HG03571 (cell line): Measurements from ENCODE around the gene CDH23.

Experiments
- ATAC-seq: cut with Tn5 transposase; IDR thresholded peaks from one replicate; pipeline ENCODE4 v1.9.1; 2021; ENCODE audit not compliant: unreplicated experiment

The CDH23 gene

DNA sequence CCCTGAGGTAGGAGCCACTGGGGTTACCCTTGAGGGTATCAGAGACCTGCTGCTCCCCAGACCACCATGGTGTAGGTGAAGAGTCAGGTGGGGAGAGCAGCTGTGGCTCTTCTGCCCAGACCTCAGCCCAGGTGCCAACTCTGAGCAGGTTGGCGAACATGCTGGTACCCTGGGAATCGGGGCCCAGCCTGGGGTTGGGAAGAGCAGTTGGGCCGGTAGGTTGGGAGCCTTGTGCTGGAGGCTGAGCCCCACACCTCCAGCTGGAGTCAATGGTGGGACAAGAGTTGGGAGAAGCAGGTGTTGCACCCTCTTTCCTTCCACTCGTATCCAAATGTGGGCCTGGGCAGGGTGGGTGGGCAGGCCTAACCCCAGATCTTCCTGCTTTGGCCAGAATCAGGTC, 114.5 kb downstream of the CDH23 start:
- ATAC-seq: no peak

DNA sequence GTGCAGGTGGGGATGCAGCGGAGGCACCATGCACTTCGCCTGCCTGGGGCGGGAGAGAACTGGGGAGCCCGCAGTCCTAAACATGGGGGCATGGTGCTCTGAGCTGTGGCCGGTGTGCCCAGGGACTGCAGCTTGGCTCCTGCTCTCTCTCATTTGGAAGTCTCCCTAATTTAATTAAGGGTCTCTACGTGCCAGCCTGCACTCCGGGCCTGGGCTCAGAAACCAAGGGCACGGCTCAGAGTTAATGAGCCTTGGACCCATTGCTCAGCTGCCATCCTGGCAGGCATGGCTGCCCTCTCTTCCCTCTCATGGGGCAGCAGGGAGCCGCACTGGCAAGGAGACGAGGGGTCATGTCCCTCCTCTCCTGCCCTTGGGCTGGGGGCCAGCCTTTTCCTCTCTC, 115.6 kb downstream of the CDH23 start:
- ATAC-seq: no peak

DNA sequence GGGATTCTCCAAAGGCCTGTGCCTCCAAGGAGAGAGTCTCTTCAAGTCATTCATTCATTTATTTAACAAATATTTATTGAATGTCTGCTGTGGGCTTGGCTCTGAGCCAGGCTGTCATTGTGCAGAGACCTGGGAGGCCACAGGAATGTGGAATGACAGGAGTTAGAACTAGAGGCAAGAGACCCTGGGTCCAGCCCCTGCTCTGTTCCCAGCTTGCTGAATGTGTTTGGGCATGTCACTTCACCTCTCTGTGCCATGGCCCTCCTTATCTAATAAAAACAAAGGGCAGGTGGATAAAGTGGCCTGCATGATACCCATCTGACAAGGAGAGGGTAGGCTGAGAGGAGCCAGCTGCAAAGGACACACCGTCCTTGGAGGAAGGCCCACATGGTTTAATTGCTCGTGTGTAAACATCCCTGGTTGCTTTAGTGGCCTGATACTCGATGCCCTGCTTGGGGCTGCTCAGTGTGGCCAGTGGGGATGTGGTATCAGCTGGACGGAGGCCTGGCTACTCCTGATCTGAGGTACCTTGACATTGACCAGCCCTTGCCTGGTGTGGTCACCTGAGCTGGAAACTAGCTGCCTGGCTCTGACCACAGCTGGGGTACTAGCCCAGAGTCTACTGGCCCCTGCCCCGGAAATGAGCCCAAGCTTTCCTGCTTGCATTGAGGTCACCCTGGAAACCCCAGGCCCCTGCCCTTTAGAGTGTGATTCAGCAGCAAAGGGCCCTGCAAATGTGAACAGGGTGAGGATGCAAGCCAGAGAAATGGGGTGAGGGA, 116.2 kb downstream of the CDH23 start:
- ATAC-seq: no peak

DNA sequence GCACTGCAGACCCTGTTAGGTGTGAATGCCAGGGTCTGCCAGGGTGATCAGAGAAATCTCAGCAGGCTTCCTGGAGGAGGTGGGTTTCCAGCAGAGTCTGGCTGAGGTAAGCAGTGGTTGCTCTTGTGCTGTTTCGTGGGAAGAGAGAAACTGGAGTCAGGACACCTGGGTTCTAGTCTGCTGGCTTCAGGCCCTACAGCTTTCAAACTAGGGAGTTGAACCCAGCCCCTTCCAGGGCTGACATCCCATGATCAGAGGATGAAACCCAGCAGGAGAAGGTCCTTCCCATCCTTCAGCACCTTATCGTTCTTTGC, 116.8 kb downstream of the CDH23 start:
- ATAC-seq: no peak

DNA sequence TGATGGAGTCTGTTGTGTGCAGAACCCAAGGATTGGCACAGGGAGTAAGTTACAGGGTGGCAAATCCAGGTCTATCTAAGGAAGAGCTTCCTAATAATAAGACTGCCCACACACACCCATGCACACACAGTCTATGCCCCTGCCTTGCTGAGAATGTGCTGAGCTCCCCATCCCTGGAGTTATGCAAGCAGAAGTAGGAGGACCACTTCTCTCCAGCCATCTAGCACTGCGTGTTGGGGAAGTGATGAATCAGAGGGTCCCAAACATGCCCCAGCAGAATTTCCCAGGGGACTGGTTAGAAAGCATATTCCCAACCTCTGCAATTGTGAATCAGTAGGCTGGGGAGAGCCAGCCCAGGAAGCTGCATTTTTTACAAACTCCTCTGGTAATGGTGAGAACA, 117.2 kb downstream of the CDH23 start:
- no peak for ATAC-seq

DNA sequence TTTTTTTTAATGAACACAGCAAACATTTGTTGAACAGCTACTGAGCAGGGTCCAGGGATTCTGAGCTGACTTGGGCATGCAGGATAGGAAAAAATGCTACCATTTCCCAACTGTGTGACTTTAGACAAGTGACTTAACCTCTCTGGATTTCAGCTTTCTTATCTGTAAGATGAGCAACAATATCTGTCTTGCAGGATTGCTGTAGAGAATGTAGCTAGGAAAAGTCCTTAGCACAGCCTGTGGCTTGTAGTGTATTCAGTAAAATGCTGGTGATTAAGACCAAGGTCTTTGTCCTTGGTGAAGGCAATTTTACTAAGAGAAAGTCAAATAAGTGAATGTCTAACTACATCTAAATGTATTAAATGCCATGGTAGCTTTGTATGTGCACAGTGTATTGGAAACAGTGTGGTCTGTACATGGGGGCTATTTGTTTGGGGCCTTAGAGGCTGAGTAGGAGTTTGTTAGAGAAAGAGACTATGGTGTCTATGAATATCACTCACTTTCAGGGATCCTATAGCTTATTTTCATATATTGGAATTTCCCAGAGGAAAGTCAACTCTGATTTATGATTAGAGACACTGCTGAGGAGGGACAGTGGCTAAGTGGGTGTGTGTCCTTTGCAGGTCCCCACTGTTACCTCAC, 118.9 kb downstream of the CDH23 start:
- ATAC-seq: no peak

DNA sequence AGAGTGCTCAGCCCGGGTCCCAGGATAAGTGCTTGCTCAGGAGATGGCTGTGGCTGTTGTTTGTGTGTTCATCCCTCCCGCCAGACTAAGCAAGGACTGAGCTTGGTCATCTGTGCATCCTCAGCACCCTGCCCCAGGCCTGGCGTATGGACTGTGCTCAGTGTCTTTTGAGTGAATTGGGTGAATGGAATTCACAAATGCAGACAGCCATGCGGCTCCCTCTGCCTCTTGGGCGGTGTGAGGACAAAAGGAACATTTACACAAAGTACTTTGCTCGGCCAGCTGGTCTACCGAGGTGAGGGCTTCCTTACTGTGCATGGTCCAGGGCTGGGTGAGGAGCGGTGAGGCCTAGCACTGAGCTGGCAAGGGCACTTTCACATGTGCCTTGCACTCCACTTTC, 120.2 kb downstream of the CDH23 start:
- no peak for ATAC-seq

DNA sequence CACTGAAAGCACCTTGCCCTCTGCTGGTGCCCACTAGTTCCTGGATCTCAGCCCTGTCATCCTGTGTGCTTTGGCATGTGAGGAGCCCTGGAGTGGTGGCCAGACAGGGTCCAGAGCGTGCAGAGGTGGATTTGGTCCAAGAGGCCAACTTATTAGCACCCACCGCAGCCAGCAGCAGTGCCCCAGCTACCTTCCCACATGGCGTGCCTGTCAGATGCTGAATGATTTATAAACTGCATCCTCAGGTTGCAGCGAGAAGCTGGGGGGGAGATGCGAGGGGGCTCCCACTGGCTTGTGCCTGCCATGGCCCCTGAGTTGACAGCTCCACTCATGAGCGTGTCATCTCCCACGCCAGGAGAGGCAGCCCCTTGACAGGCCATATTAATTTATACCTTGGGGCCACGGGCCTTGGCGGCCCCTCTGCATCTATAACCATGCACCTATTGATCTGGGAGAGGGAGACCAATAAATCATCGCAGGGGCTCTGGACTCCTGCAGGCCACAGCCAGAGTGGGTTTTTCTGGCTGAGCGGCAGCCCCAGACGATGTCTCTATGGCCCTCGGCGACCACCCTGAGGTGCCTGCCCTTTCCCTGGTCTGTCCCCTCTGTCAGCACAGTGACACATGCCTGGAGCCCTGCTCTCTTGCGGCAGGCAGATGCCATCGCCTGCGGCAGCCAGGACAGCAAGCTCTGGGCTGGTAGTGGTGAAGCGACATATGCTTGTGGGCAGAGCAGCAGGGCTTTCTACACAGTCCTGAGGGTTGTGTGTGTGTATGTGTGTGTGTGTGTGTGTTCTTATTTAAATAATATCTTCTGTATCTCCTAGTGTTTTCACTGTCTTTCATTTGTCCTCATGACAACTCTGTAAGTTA, 120.8 kb downstream of the CDH23 start:
- no peak for ATAC-seq

DNA sequence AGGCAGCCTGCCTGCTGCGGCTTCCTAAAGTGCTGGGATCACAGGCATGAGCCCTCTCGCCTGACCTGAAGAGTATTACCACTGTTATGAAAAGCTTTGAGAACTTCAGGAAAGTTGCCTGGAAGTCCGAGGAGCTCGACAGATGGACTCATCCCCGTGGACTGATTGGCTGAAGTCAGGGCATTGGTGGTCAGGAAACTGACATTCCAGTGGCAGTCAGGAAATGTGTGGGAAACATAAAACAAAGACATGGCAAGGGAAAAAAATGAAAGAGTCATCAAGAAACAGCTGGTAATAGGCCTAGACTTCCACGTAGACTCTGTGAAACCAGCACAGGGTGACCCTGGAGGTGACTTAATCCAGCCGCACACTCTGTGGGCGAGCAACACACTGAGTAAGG, 123.3 kb downstream of the CDH23 start:
- ATAC-seq: no peak

DNA sequence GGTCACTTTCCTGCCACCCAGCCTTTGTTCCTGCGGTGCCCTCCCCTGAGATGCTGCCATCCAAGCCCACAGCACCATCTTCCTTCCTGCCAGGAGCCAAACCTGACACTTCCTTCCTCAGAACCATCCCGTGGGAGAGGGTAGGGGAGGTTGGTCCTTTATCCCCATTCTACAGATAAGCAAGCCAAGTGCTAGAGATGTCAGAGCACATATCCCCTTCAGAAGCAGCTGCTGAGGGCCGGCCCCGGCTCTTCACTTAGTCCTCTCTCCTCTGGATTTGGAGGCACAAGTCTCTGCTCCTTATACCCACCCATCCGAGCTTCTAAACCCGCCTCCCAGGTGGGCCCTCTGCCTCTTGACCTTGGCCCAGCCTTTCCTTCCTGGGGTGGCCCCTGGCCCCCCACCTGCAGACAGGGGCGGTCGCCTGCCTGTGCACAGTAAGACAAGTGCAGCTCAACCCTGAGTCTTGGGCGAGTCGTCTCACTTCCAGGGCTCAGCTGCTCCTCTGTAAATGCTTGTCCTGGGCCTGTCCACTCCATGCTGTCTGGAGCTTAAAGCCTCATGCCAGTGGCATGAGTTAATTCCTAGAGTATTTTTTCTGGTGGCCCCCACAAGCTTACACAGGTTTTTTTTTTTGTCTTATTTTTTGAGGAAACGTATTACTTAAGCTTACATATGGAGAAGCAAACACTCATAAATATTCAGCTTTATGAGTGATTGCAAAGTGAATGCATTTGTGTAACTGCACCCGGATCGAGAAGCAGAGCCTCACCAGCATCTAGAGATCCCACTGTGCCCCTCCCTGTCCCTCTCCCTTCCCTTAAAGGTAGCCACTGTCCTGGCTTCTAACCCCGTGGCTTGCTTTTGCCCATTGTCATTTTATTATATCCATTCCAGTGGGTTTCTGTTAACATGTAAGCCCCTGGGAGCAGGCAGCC, 125.1 kb downstream of the CDH23 start:
- ATAC-seq: no peak

DNA sequence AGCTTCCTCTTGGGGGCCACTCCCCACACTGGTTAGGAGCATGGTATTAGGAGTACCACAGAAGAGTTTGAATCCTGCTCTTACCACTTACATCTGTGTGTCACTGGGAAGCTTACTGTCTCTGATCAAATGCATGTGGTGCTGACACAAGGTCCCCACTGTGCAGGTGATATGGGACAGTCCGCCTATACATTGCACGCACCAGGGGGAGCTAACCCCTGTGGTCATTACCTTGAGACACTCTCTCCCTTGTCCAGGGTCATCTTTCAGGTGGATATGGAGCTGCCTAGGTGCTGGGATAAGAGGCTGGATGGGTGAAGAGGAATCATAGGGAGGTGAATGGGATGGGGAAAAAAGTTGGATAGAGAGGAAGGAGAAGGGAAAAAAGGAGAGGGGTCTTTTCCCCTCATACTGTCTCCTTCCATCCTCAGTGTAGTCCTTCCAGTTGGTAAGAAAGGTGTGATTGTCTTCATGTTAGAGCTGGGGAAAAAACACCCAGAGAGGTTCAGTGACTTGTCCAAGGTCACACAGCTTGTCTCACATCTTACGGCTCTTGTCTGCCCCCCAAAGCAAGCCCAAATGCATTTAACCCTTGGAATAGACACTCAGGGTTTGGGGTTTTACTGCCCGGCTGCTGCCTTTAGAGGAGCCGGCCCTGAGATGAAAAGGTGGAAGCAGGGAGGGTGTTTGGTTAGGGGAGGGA, 125.9 kb downstream of the CDH23 start:
- ATAC-seq: no peak

DNA sequence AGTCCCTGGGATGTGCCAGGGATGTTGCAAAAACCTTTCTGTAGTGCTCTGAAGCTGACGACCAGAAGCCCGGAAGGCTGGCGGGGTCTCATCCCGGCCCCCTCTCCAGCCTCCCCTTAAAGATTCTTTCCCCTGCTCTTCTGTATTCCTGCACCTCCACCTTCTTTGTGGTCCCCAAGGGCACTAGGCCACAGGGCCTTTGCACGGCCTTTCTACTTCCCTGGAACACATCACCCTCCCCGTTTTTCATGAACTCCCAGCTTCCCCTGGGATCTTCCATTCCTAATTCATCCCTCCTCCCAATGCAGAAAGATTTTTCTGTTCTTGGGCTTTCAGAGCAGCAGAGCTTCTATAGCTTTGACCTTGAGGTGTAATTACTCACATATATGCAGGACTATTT, 127.0 kb downstream of the CDH23 start:
- ATAC-seq: no peak

DNA sequence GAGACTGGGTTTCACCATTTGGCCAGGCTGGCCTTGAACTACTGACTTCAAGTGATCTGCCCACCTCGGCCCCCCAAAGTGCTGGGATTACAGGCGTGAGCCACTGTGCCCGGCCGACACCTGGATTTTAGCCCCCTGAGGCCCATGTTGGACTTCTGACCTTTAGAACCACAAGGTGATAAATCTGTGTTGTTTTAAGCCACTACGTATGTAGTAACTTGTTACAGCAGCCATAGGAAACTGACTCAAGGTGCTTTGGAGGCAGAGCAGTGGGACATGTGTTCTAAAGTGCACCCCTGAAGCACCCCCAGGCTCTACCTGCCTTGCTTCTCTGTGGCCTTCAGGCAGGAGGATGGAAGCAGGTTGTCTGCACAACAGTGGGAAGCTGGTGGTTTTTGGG, 128.4 kb downstream of the CDH23 start:
- ATAC-seq: no peak

DNA sequence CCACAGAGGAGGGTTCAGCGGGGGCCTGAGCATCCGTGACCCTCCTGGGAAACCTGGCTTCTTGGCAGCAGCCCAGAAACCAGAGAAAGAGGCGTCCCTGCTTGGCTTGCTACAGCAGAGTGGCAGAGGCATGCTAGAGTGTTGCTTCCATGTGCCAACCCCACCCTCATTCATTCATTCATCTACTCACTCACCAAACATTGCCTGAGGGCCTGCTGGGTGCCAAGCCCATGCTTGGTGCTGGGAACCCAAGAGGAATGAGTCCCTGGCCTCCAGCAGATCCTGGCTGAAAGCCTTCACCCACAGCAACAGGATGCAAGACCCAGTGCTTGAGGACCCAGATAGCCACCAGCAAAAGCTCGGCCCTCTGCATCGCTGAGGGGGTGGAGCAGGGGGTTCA, 129.0 kb downstream of the CDH23 start:
- no peak for ATAC-seq

DNA sequence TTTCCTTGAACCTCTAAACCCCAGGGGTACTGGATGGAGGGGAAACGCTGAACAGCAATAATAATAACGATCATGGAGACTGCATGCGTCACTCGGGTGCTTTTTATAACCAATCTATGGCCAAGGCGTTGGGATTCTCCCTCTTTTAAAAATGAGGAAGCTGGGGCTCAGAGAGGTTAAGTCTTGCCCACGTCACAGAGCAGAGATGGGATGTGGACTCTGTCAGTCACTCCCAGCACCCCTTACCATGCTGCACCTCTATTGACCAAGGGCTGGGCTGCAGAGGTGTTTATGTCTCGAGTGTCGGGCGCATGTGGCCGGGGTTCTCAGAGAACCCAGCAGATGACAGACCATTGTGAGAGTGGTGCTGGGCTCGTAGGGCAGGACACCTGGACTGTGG, 129.9 kb downstream of the CDH23 start:
- ATAC-seq: no peak

DNA sequence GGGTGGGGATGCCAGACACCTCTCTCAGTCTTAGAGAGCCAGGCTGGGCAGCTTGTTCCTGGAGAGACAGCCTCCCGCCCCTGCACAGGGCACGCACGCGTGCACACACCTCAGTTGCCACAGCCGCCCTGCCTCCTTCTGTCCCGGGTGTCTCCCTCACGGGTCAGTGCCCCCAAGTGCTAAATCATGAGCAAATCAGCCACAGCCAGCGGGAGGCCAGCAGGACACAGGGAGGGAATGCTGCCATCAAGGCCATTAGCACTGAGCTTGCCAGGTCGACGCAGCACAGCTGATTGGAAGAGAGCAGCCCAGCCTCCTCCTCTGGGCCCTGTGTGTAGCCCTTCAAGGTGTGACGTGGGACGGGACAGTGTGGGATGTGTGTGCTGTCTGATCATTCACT, 130.4 kb downstream of the CDH23 start:
- no peak for ATAC-seq

DNA sequence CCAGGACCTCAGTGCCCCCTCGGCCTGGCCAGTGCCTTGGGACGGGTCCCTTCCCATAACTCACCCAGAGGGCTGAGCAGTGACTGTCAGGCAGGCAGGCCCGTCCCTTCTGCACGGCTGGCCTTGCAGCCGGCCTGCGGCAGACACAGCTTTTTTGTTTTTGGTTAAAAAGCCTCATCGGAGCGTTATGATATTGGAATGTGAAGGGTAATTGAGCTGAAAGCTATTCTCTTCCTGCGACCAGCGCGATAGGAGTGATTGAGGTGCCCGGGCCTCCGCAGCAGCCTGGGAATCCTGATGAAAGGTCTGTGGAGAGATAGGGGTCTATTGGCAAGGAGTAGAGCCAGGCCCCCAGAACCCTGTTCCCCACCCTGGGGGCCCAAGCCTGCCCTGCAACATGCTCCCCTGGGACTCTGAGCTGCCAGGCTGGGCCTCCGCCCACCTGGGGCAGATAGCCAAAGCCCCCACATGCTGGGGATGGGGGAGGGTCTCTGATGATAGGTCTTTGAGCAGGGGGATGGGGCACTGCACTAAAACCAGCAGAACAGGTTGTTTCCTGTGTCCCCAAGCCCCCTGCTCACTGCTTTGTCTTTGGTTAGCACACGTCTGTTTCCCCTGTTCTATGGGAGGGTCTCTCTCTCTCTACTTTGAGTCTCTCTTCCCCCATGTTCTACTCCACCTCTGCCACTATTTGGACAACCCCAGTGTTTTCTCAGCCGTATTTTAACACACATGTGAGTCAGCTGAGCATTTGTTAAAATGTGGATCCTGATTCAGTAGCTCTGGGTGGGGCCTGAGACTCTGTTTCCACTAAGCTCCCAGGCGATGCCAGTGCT, 131.9 kb downstream of the CDH23 start:
- no peak for ATAC-seq

DNA sequence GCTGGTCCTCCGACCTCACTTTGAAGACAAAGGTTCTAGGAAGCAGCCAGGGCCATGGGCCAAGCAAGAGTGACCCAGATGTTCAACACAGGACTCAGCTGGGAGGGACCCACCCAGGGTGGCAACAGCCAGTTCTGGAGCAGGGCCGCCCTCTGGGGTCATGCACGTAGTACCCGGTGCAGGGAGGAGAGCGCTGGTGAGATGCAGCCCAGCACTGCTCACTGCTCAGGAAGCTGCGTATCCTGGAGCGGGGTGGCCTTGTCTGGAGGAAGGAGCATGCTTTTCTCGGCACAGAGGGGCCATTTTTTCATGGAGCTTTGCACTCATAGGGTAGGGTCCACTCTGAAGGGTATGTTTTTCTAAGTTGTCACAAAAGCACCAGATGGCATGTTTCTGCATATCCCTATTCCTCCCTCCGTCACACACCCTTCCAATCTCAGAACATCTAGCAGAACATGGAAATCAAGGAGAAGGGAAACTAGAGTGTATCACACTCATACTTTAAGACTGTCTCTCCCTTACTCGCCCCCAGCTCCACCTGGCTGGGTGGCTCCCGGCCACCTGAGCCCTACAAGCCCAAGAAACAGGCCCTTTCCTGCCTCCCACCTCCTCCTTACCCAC, 132.6 kb downstream of the CDH23 start:
- ATAC-seq: no peak

DNA sequence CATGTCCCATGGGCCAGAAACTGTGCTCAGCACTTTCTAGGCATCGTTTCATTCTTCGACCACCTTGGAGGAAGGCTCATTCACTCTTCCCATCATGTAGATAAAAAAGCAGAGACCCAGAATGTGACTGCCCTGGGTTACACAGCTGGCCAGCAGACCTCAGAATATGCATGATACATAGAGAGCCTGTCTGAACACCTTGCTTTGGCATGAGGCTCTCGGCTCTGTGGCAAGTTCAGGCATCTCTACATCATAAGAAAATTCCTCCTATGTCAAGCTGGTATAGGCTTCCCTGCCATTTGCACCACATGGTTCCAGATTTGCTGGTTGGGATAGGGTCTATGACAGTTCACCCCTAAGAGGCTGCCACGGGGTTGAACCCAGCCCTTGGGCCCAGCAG, 134.1 kb downstream of the CDH23 start:
- ATAC-seq: no peak
